ENCODE measurements around the gene IGF2. TPM values are rescaled to one million over a fixed set of nuclear protein-coding genes. Genes with fewer than 3 reads are reported as not detected.

The IGF2 gene
- polyA plus RNA-seq, 1 donor from 2014 or later: not detected

DNA sequence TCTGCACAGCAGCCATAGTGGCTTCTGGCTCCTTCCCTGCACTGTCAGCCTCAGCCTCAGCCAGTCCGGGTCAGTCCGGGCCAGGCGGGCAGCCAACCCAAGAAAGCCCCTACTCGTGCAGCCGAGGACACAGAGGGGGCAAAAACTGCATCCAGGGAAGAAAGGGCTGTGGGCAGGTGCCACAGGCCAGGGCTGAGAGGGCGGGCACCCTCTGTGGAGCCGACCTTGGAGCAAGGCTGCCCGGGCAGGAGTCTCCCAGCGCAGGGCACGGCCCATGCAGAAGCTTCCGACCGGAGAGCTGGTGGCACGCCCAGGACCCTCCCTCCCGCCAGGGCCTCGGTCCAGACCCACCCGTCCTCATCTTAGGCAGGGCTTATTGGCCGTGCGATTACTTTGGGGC, 42.9 kb upstream of the IGF2 start:
- no peak overlapping the region for H3K27ac ChIP-seq (ENCODE audit: low read length)
- H2AFZ ChIP-seq (ENCODE audit: low read depth, low read length): no peak overlapping the region
- H3K4me2 ChIP-seq (ENCODE audit: low read length): no peak overlapping the region
- no peaks in the 10 kb centered on the region for H4K20me1 ChIP-seq (ENCODE audit: insufficient read depth)
- no peaks in the 10 kb centered on the region for H3K9me3 ChIP-seq (ENCODE audit: low read length)
- H3K79me2 ChIP-seq (replicated peaks; ENCODE audit: insufficient read depth, low read length): no peaks in the 10 kb centered on the region
- no peak overlapping the region for H3K4me3 ChIP-seq (ENCODE audit: low read length)
- no peaks in the 10 kb centered on the region for H3K9me2 ChIP-seq (ENCODE audit: insufficient read depth, low read length)
- H3K36me3 ChIP-seq (ENCODE audit: insufficient read depth, low read length): no peaks in the 10 kb centered on the region
- H3K27me3 ChIP-seq (ENCODE audit: insufficient read depth, low read depth, low read length): no peaks in the 10 kb centered on the region
- H3K9ac ChIP-seq (ENCODE audit: low read length): no peak overlapping the region
- H3F3A ChIP-seq (ENCODE audit: insufficient read depth, low read length, poor library complexity, severe bottlenecking): no peaks in the 10 kb centered on the region
- TF ChIP-seq REST (IDR thresholded peaks at IDR 0.05; ENCODE audit: borderline replicate concordance): no peak
- TF ChIP-seq TAF1 (IDR thresholded peaks at IDR 0.05; ENCODE audit: low read depth): no peak
- no peak for TF ChIP-seq EP300 (conservative IDR thresholded peaks at IDR 0.05; ENCODE audit: poor library complexity, severe bottlenecking)
- TF ChIP-seq EZH2 (IDR thresholded peaks at IDR 0.05; ENCODE audit: borderline replicate concordance, insufficient read depth, low read length, poor library complexity, severe bottlenecking): no peak
- no peak for TF ChIP-seq MXI1 (conservative IDR thresholded peaks at IDR 0.05; ENCODE audit: poor library complexity, severe bottlenecking)
- TF ChIP-seq SMC3 (conservative IDR thresholded peaks at IDR 0.05; ENCODE audit: poor library complexity): no peak
- TF ChIP-seq RAD21 (conservative IDR thresholded peaks at IDR 0.05): no peak
- no peak for TF ChIP-seq POLR2AphosphoS5 (IDR thresholded peaks at IDR 0.05)
- no peak for TF ChIP-seq CTCF (IDR thresholded peaks at IDR 0.05; ENCODE audit: poor library complexity, severe bottlenecking)

GRCh38 chr11:2180789-2181370, 41.7 kb upstream of the IGF2 start:
- H4K20me1 ChIP-seq (ENCODE audit: insufficient read depth): no peaks in the 10 kb centered on the region
- TF ChIP-seq RAD21 (conservative IDR thresholded peaks at IDR 0.05) (no peak), EP300 (conservative IDR thresholded peaks at IDR 0.05; ENCODE audit: poor library complexity, severe bottlenecking) (no peak), TAF1 (IDR thresholded peaks at IDR 0.05; ENCODE audit: low read depth) (no peak)
- no peak overlapping the region for H3K4me2 ChIP-seq (ENCODE audit: low read length)

More at GRCh38 chr11:2180789-2181370, 41.7 kb upstream of the IGF2 start:
- H3K4me3 ChIP-seq (ENCODE audit: low read length): no peak overlapping the region
- H3K9me2 ChIP-seq (ENCODE audit: insufficient read depth, low read length): no peaks in the 10 kb centered on the region
- H2AFZ ChIP-seq (ENCODE audit: low read depth, low read length): no peak overlapping the region
- H3F3A ChIP-seq (ENCODE audit: insufficient read depth, low read length, poor library complexity, severe bottlenecking): no peaks in the 10 kb centered on the region
- H3K27ac ChIP-seq (ENCODE audit: low read length): no peak overlapping the region
- H3K9ac ChIP-seq (ENCODE audit: low read length): no peak overlapping the region
- no peaks in the 10 kb centered on the region for H3K36me3 ChIP-seq (ENCODE audit: insufficient read depth, low read length)
- no peaks in the 10 kb centered on the region for H3K79me2 ChIP-seq (replicated peaks; ENCODE audit: insufficient read depth, low read length)
- H3K27me3 ChIP-seq (ENCODE audit: insufficient read depth, low read depth, low read length): no peaks in the 10 kb centered on the region
- no peaks in the 10 kb centered on the region for H3K9me3 ChIP-seq (ENCODE audit: low read length)
